Measurements from ENCODE around the gene DEPDC1.

GRCh38 chr1:68506386-68506785 is 9.5 kb upstream of the DEPDC1 start:
- no peak for TF ChIP-seq CTCF (conservative IDR thresholded peaks at IDR 0.05; ENCODE audit: low read length)
- no peak for TF ChIP-seq EZH2phosphoT487 (IDR thresholded peaks at IDR 0.05; ENCODE audit: borderline replicate concordance)

Measured in Loucy (cell line).